Activated T-helper 1 cell treated with anti-CD3 and anti-CD28 coated beads, Interleukin-2, amount 50 U/mL, for 16 hours (primary cell): Measurements from ENCODE around the gene MMP11.

Experiments
- DNase-seq, 2 donors: peaks; one replicate each; pipeline ENCODE4 v3.0.0-alpha.2; 2020; ENCODE audit warnings: low read depth in 1 of 2, low spot score in 1 of 2

Gene MMP11

GRCh38 chr22:23759566-23759965, 13.1 kb upstream of the MMP11 start:
- no peak for DNase-seq

GRCh38 chr22:23760056-23760455, 12.6 kb upstream of the MMP11 start:
- DNase-seq = no peak

GRCh38 chr22:23762842-23763578, 9.6 kb upstream of the MMP11 start, which contains the start of gene C22orf15:
Gene C22orf15 (plus strand): TSS chr22:23762990. CDS start chr22:23763307, 317 bp downstream.
- no peak for DNase-seq

GRCh38 chr22:23763579-23763945, 9.1 kb upstream of the MMP11 start:
- no peak for DNase-seq

- DNase-seq = no peak
These were observed 8.7 kb upstream of the MMP11 start for GRCh38 chr22:23763954-23764353.

- no peak for DNase-seq
These were observed 7.5 kb upstream of the MMP11 start for GRCh38 chr22:23764899-23765881.

GRCh38 chr22:23767303-23767672, 5.4 kb upstream of the MMP11 start:
- no peak for DNase-seq

- peak; percentile 47 to 63 for DNase-seq
These were observed 4.7 kb upstream of the MMP11 start, which contains the start of gene CHCHD10 for GRCh38 chr22:23767673-23768548. Gene CHCHD10 (minus strand): TSS chr22:23767972. CDS start chr22:23767874, 98 bp downstream.

GRCh38 chr22:23769321-23769965, 3.2 kb upstream of the MMP11 start:
- DNase-seq = no peak

- DNase-seq = no peak
These were observed 367 bp upstream of the MMP11 start for GRCh38 chr22:23772315-23772648.

GRCh38 chr22:23773483-23774113, 949 bp downstream of the MMP11 start:
- DNase-seq = no peak

- DNase-seq = no peak
These were observed 1.7 kb downstream of the MMP11 start for GRCh38 chr22:23774114-23774921.

- DNase-seq = no peak
These were observed 2.3 kb downstream of the MMP11 start for GRCh38 chr22:23774922-23775436.

- DNase-seq = no peak
These were observed 3.2 kb downstream of the MMP11 start for GRCh38 chr22:23775779-23776375.

- no peak for DNase-seq
These were observed 5.3 kb downstream of the MMP11 start for GRCh38 chr22:23777776-23778576.

GRCh38 chr22:23778577-23778900, 5.9 kb downstream of the MMP11 start:
- DNase-seq = no peak

- DNase-seq = no peak
These were observed 6.4 kb downstream of the MMP11 start for GRCh38 chr22:23779083-23779482.

- DNase-seq = no peak
These were observed 7.1 kb downstream of the MMP11 start for GRCh38 chr22:23779731-23780130.
